Measurements from ENCODE around the gene RNU1-2. TPM values are rescaled to one million over a fixed set of nuclear protein-coding genes. Genes with fewer than 3 reads are reported as not detected.
A peak's percentile ranks its signal among the peaks of the same experiment; 100 is the strongest.
"Not testable (repeated sequence)": the region's sequence is repeated elsewhere in the genome, so short reads cannot be mapped to it uniquely, and the experiment has no call there.

Gene RNU1-2
- total RNA-seq, 1 donor from 2014 or later, result 3,564 TPM

DNA sequence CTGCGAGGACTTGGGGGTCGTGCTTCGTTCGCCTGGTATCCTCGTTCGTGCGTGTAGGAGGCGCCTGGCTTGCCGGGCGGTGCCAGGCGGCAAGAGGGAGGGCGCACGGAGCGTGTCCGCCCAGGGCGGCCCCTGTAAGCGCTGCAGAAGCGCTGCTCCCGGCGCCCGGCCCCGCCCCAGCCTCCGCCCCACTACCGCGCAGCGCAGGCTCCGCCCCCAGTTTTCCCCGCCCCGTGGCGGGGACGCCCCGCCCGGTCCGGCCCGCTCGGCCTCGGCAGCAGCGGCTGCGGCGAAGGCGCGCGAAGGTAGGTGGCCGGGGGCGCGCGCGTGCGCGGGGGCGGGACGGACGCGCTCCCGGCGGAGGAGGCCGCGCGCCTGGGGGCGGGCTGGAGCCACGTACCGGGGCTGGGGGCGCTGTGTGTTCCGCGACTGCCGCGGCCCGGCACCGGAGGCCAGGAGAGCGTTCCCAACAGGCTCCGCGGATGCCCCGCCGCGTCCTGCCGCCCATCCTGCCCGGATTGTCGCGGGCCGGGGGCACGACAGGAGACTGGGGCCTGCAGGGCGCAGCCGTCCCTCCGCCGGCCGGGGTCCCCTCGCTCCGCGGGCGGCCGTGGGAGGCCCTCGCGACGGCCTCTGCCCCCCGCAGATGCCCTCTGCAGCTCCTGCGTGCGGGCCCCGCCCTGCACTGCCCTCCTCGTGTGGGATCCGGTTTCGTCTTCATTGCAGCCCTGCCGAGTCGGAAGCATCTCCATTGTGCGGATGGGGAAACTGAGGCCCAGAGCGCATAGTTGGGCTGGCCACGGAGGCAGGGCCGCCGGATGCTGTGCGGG lies 18.3 kb downstream of the RNU1-2 start:
- Mint-ChIP-seq H3K27me3 (no peaks in the 10 kb centered on the region), H3K27ac (peak overlapping the region; percentile 50), H3K4me1 (ENCODE audit: unreplicated experiment) (peaks cover 5% of the 10 kb centered on the region), H3K4me3 (peak overlapping the region; percentile 83), H3K9me3 (no peaks in the 10 kb centered on the region), H3K36me3 (no peaks in the 10 kb centered on the region)
- DNase-seq (ENCODE audit: extremely low spot score, unreplicated experiment), result peak; percentile 97
- TF ChIP-seq, protein P1, sequence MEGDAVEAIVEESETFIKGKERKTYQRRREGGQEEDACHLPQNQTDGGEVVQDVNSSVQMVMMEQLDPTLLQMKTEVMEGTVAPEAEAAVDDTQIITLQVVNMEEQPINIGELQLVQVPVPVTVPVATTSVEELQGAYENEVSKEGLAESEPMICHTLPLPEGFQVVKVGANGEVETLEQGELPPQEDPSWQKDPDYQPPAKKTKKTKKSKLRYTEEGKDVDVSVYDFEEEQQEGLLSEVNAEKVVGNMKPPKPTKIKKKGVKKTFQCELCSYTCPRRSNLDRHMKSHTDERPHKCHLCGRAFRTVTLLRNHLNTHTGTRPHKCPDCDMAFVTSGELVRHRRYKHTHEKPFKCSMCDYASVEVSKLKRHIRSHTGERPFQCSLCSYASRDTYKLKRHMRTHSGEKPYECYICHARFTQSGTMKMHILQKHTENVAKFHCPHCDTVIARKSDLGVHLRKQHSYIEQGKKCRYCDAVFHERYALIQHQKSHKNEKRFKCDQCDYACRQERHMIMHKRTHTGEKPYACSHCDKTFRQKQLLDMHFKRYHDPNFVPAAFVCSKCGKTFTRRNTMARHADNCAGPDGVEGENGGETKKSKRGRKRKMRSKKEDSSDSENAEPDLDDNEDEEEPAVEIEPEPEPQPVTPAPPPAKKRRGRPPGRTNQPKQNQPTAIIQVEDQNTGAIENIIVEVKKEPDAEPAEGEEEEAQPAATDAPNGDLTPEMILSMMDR (conservative IDR thresholded peaks at IDR 0.05), result peak; percentile 17

DNA sequence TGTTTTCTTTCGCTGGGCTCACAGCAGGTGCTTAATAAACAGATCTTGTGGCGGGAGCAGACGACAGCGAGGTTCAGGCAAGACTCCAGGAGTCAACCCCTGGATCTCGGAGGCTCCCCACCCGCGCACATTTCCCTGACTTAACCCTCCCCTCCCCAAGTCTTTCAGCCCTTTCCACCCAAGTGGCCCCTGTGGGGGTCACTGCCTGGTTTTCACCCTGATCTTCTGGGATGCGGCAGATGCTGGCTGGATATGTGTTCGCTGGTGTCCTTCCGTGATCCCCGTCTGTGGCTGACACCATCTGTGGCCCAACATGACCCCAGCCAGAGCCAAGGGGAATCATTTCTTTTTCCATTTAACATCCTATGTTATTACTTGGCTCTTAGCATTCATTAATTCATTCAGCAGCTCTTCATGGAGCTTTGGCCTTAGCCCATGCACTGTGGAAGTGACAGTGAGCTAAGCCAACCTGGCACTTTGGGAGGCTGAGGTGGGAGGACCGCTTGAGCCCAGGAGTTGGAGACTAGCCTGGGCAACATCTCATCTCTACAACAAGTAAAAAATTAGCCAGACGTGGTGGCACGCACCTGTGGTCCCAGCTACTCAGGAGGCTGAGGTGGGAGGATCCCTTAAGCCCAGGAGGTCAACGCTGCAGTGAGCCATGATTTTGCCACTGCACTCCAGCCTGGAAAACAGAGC lies 19.3 kb downstream of the RNU1-2 start:
- H3K4me3 Mint-ChIP-seq, result peak overlapping the region; percentile 79
- not testable (repeated sequence) for H3K9me3 Mint-ChIP-seq; H3K36me3 Mint-ChIP-seq; DNase-seq (ENCODE audit: extremely low spot score, unreplicated experiment); H3K4me1 Mint-ChIP-seq (ENCODE audit: unreplicated experiment); H3K27ac Mint-ChIP-seq; H3K27me3 Mint-ChIP-seq

DNA sequence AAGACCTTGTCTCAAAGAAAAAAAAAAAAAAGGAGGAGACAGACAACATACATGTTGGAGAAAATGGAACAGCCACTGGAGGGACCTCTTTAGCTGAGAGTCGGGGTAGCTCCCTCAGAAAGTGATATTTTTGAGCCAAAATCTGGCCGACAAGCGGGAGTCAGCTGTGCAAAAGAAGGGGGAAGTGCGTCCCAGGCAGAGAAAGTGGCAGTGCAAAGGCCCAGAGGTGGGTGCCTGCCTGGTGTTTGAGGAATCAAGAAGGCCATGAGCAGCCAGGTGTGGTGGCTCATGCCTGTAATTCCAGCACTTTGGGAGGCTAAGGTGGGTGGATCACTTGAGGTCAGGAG lies 19.8 kb downstream of the RNU1-2 start:
- no peak overlapping the region for H3K27ac Mint-ChIP-seq
- H3K4me3 Mint-ChIP-seq, result peak overlapping the region; percentile 79
- TF ChIP-seq, protein P1 (conservative IDR thresholded peaks at IDR 0.05), result peak; percentile 29
- H3K27me3 Mint-ChIP-seq, result no peaks in the 10 kb centered on the region
- no peaks in the 10 kb centered on the region for H3K9me3 Mint-ChIP-seq
- H3K4me1 Mint-ChIP-seq (ENCODE audit: unreplicated experiment), result no peaks in the 10 kb centered on the region
- DNase-seq (ENCODE audit: extremely low spot score, unreplicated experiment), result no peak
- no peaks in the 10 kb centered on the region for H3K36me3 Mint-ChIP-seq

DNA sequence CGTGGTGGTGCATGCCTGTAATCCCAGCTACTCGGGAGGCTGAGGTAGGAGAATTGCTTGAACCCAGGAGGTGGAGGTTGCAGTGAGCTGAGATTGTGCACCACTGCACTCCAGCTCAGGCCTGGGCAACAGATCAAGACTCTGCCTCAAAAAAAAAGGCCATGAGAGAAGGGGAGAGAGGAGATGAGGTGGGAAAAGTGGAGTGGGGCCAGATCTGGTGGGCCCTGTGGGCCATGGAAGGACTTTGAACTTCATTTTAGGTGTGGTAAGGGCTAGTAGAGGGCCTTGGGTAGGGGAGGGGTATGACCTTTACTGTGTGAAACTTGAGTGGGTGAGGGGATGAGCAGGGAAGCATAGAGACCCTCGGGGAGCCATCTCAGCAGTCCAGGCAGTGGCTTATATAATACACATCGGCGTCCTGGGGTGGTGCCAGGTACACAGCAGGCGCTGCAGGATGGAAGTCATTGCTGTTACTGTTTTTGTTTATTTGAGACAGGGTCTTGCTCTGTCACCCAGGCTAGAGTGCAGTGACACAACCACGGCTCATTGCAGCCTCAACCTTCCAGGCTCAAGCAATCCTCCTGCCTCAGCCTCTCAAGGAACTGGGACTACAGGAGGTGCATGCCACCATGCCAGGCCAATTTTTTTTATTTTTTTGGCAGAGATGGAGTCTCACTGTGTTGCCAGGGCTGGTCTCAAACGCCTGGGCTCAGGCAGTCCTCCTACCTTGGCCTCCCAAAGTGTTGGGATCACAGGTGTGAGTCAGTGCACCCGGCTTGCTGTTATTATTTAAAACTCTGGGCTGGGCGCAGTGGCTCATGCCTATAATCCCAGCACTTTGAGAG lies 20.5 kb downstream of the RNU1-2 start:
- H3K27ac Mint-ChIP-seq; H3K27me3 Mint-ChIP-seq; H3K36me3 Mint-ChIP-seq; H3K4me1 Mint-ChIP-seq (ENCODE audit: unreplicated experiment); DNase-seq (ENCODE audit: extremely low spot score, unreplicated experiment); H3K9me3 Mint-ChIP-seq: not testable (repeated sequence)
- H3K4me3 Mint-ChIP-seq, result peak overlapping the region; percentile 50

DNA sequence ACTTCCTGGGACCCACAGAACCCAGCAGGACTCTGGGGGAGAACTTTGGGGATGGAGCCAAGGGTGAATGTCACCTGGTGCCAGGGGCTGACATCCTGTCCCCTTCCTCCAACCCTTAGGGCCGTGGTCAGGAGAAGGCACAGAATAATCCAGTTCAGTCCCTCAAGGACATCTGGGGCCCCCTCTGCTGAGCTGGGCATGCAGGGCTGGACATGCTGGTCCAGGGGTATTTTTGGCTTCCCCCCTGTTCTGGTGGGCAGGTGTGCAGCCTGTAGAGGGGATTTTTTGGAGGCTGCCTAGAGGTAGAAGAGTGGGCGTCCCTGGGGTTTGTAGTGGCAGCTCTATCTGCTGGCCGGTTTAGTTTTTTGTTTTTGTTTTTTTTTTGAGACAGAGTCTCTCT lies 22.6 kb downstream of the RNU1-2 start:
- Mint-ChIP-seq H3K27ac (no peak overlapping the region), H3K4me1 (ENCODE audit: unreplicated experiment) (peaks cover 10% of the 10 kb centered on the region)
- no peak for DNase-seq (ENCODE audit: extremely low spot score, unreplicated experiment)

DNA sequence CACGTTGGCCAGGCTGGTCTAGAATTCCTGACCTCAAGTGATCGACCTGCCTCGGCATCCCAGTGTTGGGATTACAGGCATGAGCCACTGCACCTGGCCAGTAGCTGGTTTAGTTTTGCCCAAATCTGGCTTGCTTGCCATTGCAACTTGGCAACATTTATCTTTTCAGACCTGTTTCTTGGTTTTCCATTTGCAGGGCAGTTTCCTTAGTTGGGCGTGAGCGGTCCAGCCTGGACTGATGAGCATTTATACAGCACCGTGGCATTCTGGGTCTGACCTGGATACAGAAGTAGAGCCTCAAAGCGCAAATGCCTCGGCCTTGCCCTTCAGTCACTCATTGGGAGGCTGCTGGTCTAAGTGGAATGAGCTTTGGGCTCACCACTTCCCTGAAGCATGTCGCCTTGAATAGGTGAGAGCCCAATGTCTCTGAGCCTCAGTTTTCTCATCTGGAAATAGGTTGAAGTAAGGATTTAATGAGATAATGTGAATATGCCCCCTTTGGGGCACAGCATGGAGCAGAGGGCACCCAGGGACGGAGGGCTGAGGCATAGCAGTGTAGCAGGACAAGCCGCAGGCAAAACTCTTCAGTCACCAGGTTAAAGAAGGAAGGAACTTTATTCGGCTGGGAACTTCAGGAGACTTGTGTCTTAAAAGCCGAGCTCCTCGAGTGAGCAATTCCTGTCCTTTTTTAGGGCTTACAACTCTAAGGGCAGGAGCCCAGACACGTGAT lies 23.3 kb downstream of the RNU1-2 start:
- not testable (repeated sequence) for H3K4me3 Mint-ChIP-seq; H3K27ac Mint-ChIP-seq; H3K27me3 Mint-ChIP-seq; DNase-seq (ENCODE audit: extremely low spot score, unreplicated experiment); H3K9me3 Mint-ChIP-seq; H3K36me3 Mint-ChIP-seq
- peaks cover 12% of the 10 kb centered on the region for H3K4me1 Mint-ChIP-seq (ENCODE audit: unreplicated experiment)

More for the DNA sequence above, 22.6 kb downstream of the RNU1-2 start:
- H3K27me3 Mint-ChIP-seq, result no peaks in the 10 kb centered on the region
- TF ChIP-seq, protein P1 (conservative IDR thresholded peaks at IDR 0.05), result no peak
- no peak overlapping the region for H3K4me3 Mint-ChIP-seq
- no peaks in the 10 kb centered on the region for H3K36me3 Mint-ChIP-seq
- H3K9me3 Mint-ChIP-seq, result no peaks in the 10 kb centered on the region

All from type B pancreatic cell (in vitro differentiated cells).